GM18505 (cell line): ENCODE data around the gene MTIF2.
A peak's percentile ranks its signal among the peaks of the same experiment; 100 is the strongest.
"Not testable (repeated sequence)": the region's sequence is repeated elsewhere in the genome, so short reads cannot be mapped to it uniquely, and the experiment has no call there.

Experiments
- ATAC-seq: cut with Tn5 transposase; IDR thresholded peaks from one replicate; pipeline ENCODE4 v1.9.1; 2021; ENCODE audit not compliant: unreplicated experiment
- POLR2A ChIP-seq: IDR thresholded peaks from 4 replicates; pipeline ENCODE4 v1.6.1; 2011; ENCODE audit warnings: borderline replicate concordance; ENCODE audit not compliant: insufficient read depth, insufficient read length; ENCODE audit errors: extremely low read depth

MTIF2 gene

GRCh38 chr2:55268288-55268906, 634 bp downstream of the MTIF2 start:
- no peak for ATAC-seq
- TF ChIP-seq POLR2A = no peak

- not testable (repeated sequence) for ATAC-seq
Measured at GRCh38 chr2:55259586-55259985, 9.4 kb downstream of the MTIF2 start.

- TF ChIP-seq POLR2A = no peak
- no peak for ATAC-seq
Measured at GRCh38 chr2:55252832-55253231, 16.2 kb downstream of the MTIF2 start.

- TF ChIP-seq POLR2A = no peak
- no peak for ATAC-seq
Measured at GRCh38 chr2:55247025-55247424, 22.0 kb downstream of the MTIF2 start.

- ATAC-seq = no peak
Measured at GRCh38 chr2:55245411-55245810, 23.6 kb downstream of the MTIF2 start.

GRCh38 chr2:55242617-55243016, 26.4 kb downstream of the MTIF2 start:
- no peak for ATAC-seq
- no peak for TF ChIP-seq POLR2A

More at GRCh38 chr2:55245411-55245810, 23.6 kb downstream of the MTIF2 start:
- no peak for TF ChIP-seq POLR2A

- ATAC-seq = not testable (repeated sequence)
Measured at GRCh38 chr2:55241582-55241981, 27.4 kb downstream of the MTIF2 start.

GRCh38 chr2:55239656-55240222, 29.3 kb downstream of the MTIF2 start:
- no peak for ATAC-seq
- TF ChIP-seq POLR2A = no peak

GRCh38 chr2:55236992-55237543, 32.0 kb downstream of the MTIF2 start:
- ATAC-seq = no peak
- peak; percentile 23 for TF ChIP-seq POLR2A

GRCh38 chr2:55235724-55236538, 33.1 kb downstream of the MTIF2 start:
- no peak for ATAC-seq
- TF ChIP-seq POLR2A = no peak

GRCh38 chr2:55233658-55233940, 35.4 kb downstream of the MTIF2 start:
- ATAC-seq = no peak
- no peak for TF ChIP-seq POLR2A

- no peak for ATAC-seq
- no peak for TF ChIP-seq POLR2A
Measured at GRCh38 chr2:55232863-55233657, 36.0 kb downstream of the MTIF2 start.

- peak; percentile 85 for ATAC-seq
- TF ChIP-seq POLR2A = peak; percentile 95
Measured at GRCh38 chr2:55232084-55232862, 36.8 kb downstream of the MTIF2 start, which contains the start of the genes CLHC1 and RPS27A. TSS of gene CLHC1 (minus strand) at chr2:55232293. CDS start at chr2:55222411, 9,882 bp downstream. TSS of gene RPS27A (plus strand) at chr2:55232688. CDS start at chr2:55232825, 137 bp downstream.
